ENCODE data around the gene NSD1. TPM values are rescaled to one million over a fixed set of nuclear protein-coding genes. Genes with fewer than 3 reads are reported as not detected.

The NSD1 gene
- total and polyA plus RNA-seq, 9 of the 15 experiments (the other 6 are each of a cell fraction or from before 2014, with no cell fraction given) = 3.8 to 51.0 (median 24.7) TPM

GRCh38 chr5:177333420-177334154, 200.0 kb downstream of the NSD1 start:
- Histone ChIP-seq H3K27ac (ENCODE audit: extremely low read depth, low read depth, low read length) (no peak overlapping the region), H2AFZ (ENCODE audit: low read depth, low read length) (no peak overlapping the region), H3K9ac (ENCODE audit: insufficient read depth in 1 of 2, low read depth in 2 of 2, low read length in 2 of 2) (peak overlapping the region in 1 of 2 experiments; percentile 55; a peak in 2 of 4 replicates), H4K20me1 (replicated peaks; ENCODE audit: control insufficient read depth, insufficient read depth, low read length) (no peaks in the 10 kb centered on the region), H3K4me2 (ENCODE audit: insufficient read depth, low read length) (no peak overlapping the region), H3K9me1 (ENCODE audit: control insufficient read depth, insufficient read depth, low read length) (no peaks in the 10 kb centered on the region), H3K27me3 (ENCODE audit: control insufficient read depth in 2 of 2, insufficient read depth in 2 of 2, low read length in 2 of 2) (no peaks in the 10 kb centered on the region), H3K4me1 (replicated peaks in 1 of 2; ENCODE audit: control insufficient read depth in 2 of 2, insufficient read depth in 2 of 2, low read length in 2 of 2) (peaks cover 0 to 4% of the 10 kb centered on the region in 2 experiments; a peak in 1 of 5 replicates), H3K4me3 (no peak overlapping the region), H3K9me3 (replicated peaks; ENCODE audit: control insufficient read depth, insufficient read depth, low read depth, low read length) (no peaks in the 10 kb centered on the region), H3K36me3 (ENCODE audit: control insufficient read depth, insufficient read depth, low read length) (peaks cover 93% of the 10 kb centered on the region; the same call in 2 of the 3 replicates), H3K79me2 (ENCODE audit: control insufficient read depth, insufficient read depth, low read length) (no peaks in the 10 kb centered on the region)
- ChIA-PET POLR2A (interaction anchor here (0.6 to 1.8 kb wide), 5 partner anchors 12 to 219 kb away, joined by 3 to 5 read pairs (median 4); partner anchors contain the start of gene LMAN2), CTCF (ENCODE audit: low intra/inter-chr PET ratio) (no interaction called here)
- TF ChIP-seq POLR2G (IDR thresholded peaks at IDR 0.05; ENCODE audit: low read depth, low read length) = 0 out of 2 replicates have a peak, but pooled peaks have one; percentile 41
- no peak for TF ChIP-seq ETV6 (IDR thresholded peaks at IDR 0.05; ENCODE audit: borderline replicate concordance in 1 of 2, low read depth in 2 of 2, low read length in 1 of 2)
- TF ChIP-seq ETV6 (CRISPR knock-in tag; IDR thresholded peaks at IDR 0.05; ENCODE audit: borderline replicate concordance) = no peak
- peak; percentile 68 for TF ChIP-seq ZNF134 (CRISPR knock-in tag; conservative IDR thresholded peaks at IDR 0.05)
- FAIRE-seq = no peak
- intact Hi-C loops (cut with micrococcal nuclease) = no loop called here
- no TSS peak for BruUV-seq (replicated peaks)
- ATAC-seq = no peak
- in situ Hi-C loops (cut with MboI) = no loop called here
- 92% methylated on average over 15 of the region's 16 CpGs for WGBS (ENCODE audit: insufficient coverage, low coverage, missing lambda C conversion rate)
- no peak for DNase-seq (ENCODE audit: extremely low read depth in 1 of 4, low spot score in 3 of 4)

Measured in K562 (cell line).